HK-2 (cell line): ENCODE measurements around the gene FNDC11.
"Not testable (repeated sequence)": the region's sequence is repeated elsewhere in the genome, so short reads cannot be mapped to it uniquely, and the experiment has no call there.

Experiments
- DNase-seq: peaks from one replicate; pipeline ENCODE4 v3.0.0-alpha.2; 2018; ENCODE audit not compliant: unreplicated experiment

The FNDC11 gene

DNA sequence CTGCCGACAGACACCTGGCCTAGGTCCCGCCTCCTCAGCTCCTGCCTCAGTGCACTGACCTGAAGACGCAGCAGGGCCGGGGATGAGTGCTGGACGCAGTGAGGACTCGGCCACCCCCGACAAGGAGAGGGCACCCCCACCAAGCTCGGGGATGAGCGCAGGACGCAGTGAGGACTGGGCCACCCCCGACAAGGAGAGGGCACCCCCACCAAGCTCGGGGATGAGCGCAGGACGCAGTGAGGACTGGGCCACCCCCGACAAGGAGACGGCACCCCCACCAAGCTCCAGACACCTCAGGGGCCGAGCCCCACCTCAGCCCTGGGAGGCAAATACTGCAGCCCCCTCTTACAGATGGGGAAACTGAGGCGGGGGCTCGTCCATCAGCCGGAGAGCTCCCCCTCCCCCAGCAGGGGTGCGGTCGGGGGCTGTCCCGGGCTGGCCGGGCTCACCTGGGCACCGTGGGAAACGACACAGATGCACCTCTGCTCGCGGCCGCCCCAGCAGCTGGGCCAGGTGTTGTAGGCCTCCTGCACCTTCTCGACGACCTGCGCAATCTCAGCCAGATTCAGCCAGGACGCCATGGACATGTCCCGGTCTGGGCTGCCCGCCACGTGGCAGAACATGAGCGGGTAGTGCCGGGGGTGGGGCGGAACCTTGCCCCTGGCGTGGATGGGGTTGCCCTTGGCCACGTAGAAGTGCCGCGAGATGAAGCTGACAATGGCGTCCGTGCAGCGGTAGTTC lies 12.6 kb downstream of the FNDC11 start:
- DNase-seq = no peak

DNA sequence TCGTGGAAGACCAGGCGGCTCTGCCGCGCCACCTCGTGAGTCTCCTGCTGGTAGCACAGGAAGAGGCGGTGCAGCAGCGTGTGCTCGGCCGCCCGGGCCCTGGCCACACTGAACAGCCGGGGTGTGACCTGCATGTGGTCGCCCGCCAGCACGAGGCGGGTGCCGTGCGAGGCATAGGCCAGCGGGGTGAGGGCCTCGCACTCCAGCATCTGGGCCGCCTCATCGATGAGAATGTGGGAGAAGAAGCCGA lies 13.1 kb downstream of the FNDC11 start:
- DNase-seq = no peak

- DNase-seq = no peak
These were observed 13.6 kb downstream of the FNDC11 start for GRCh38 chr20:63567386-63568169.

DNA sequence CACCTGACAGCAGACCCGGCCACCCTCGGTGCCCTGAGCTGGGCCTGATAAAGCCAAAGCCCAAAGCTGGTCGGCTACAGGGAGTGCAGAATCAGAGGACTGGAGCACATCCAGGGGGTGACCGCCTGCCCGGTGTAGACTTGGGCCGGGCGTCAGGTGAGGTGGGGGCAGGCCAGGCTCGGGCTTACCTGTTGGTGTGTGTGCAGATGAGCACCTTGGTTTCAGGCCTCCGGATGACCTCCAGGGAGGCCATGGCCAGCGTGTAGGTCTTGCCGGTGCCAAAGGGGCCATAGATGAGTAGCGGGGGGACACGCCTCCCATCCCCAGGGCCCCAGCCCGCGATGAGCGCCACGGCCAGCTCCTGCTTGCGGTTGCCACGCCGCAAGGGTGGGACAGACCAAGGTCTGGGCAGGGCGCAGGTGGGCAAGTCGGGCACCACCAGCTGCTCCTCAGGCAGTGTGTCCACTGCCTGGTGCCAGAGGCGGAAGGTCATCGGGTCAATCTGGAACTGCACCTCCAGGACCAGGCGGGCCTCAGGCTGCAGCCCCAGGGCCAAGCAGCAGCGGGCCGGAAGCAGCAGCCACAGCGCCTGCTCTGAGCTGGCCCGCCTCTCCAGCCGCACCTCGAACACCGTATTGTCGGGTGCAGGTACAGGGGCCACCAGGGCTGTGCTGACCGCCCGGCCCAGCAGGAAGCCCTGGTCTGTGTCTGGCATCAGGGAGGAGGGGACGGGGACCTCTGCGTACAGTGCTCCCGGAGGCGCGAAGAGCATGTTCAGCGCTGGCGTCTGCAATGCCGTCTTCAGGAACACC lies 14.4 kb downstream of the FNDC11 start:
- DNase-seq = no peak

GRCh38 chr20:63568986-63569949 lies 15.3 kb downstream of the FNDC11 start:
- DNase-seq = no peak

DNA sequence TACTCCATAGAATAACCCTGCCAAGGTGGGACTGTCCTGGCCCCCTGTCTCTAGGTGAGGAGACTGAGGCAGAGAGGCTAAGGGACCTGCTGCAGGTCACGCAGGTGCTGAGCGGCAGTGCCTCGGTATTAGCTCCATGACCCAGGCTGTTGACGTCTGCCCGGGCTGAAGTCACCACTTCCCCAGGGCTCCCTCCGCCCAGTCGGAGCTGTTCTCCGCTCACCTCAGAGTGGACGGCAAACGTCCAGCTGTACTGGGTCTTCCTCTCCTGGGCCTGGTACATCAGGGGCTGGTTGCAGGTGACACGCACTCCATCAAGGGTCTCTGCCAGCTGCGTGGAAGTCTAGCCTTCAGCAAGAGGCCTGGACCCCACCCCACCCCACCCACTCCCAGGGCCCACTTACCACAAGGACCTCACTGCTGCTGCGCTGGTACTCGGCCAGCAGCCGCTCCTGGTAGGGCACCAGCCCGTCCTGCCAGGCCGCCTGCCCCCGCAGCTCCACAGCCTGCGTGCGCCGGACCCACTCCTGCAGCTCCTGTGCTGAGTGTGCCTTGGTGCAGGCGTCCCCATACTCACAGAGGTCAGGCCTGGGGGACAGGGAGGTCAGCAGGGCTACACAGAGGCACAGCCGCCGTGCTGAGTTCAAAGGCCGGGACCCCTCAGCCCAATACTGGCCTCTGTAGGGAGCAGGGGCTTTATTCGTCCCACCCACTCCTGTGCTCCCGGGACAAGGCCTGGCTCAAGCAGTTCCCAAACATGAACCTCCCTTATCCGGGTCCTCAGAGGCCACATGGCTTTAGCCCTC lies 16.5 kb downstream of the FNDC11 start:
- no peak for DNase-seq

GRCh38 chr20:63571087-63571478 lies 17.1 kb downstream of the FNDC11 start:
- not testable (repeated sequence) for DNase-seq

- no peak for DNase-seq
These were observed 18.3 kb downstream of the FNDC11 start for GRCh38 chr20:63572071-63572787.

DNA sequence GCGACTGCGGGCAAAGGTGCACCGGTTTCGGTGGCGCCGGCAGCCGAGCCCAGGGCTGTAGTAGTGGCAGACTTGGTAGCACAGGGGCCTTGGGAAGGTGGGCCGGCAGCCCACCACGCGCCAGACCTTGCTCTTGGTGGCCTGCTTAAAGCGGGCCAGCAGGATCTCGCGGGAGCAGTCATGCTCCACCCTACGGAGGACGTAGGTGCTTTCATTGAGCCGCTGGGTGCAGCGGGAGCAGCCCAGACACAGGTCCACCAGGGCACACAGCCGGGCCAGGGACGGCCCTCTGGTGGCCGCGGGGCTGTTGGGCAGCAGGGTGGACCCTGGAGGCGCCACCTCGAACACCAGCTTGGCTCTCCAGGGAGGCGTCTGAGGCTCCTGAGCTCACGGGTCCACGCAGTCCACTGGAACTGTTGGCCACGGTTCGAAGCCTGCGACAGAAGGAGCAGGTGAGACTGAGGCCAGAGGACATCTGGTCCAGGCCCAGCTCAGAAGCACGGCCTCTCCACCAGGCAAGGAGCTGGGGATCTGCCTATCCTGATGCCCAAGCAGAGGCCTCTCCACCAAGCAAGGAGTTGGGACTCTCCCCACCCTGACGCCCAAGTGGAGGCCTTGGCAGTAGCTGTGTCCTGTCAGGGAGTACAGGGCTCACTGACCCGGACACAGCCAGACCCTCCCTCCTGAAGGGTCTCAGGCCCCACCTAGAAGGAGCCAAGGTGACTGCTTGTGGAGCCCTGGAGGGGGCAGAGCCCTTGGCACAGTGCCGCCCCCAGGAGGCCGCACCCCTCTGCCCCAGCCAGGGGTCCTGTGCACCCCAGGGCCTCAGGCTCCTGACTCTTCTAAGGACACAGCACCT lies 19.1 kb downstream of the FNDC11 start:
- no peak for DNase-seq

GRCh38 chr20:63573647-63574131 lies 19.7 kb downstream of the FNDC11 start:
- no peak for DNase-seq

- DNase-seq = peak; percentile 87
These were observed 20.3 kb downstream of the FNDC11 start, which contains the start of gene HELZ2 for GRCh38 chr20:63574156-63574828. Gene HELZ2, minus strand, starts transcription at chr20:63574239. Its CDS starts 1,854 bp downstream, at chr20:63572385.

GRCh38 chr20:63574829-63575743 lies 21.1 kb downstream of the FNDC11 start:
- DNase-seq = no peak

GRCh38 chr20:63576311-63576710 lies 22.4 kb downstream of the FNDC11 start:
- DNase-seq = no peak

GRCh38 chr20:63577317-63577894 lies 23.4 kb downstream of the FNDC11 start:
- DNase-seq = no peak

GRCh38 chr20:63578224-63579016 lies 24.5 kb downstream of the FNDC11 start:
- no peak for DNase-seq
